H1 (cell line): ENCODE data around the gene SAMD14. TPM values are rescaled to one million over a fixed set of nuclear protein-coding genes. Genes with fewer than 3 reads are reported as not detected.

Experiments
- BCL11A ChIP-seq, 2 experiments: IDR thresholded peaks; one replicate each; pipeline ENCODE4 v1.6.1; 2011; ENCODE audit warnings: low read depth in 2 of 2, low read length in 2 of 2, mild to moderate bottlenecking in 2 of 2
- BRCA1 ChIP-seq: IDR thresholded peaks from 2 replicates; pipeline ENCODE4 v1.6.1; 2012; ENCODE audit warnings: low read depth, low read length, improper control_type of control experiment
- CHD1 ChIP-seq: IDR thresholded peaks from 2 replicates; pipeline ENCODE4 v1.6.1; 2012; ENCODE audit warnings: low read depth, low read length, improper control_type of control experiment
- CHD2 ChIP-seq: IDR thresholded peaks from 2 replicates; pipeline ENCODE4 v1.6.1; 2012; ENCODE audit warnings: low read length, improper control_type of control experiment
- CHD7 ChIP-seq: fragments of 300-600 bp; sonication (generic); IDR thresholded peaks from 2 replicates; pipeline ENCODE4 v1.7.1; 2012; ENCODE audit warnings: low read length, moderate library complexity, mild to moderate bottlenecking, inconsistent platforms; ENCODE audit not compliant: insufficient replicate concordance
- JUN ChIP-seq: IDR thresholded peaks from 2 replicates; pipeline ENCODE4 v1.6.1; 2011; ENCODE audit warnings: low read depth, mild to moderate bottlenecking, improper control_type of control experiment, low read length
- KDM1A ChIP-seq: fragments of 200-600, 300-600 bp; sonication (generic); IDR thresholded peaks from 2 replicates; pipeline ENCODE4 v1.7.1; 2016; ENCODE audit warnings: mild to moderate bottlenecking, low read length, borderline replicate concordance
- POLR2AphosphoS5 ChIP-seq: IDR thresholded peaks from 2 replicates; pipeline ENCODE4 v1.6.1; 2011; ENCODE audit warnings: low read depth, low read length
- SRF ChIP-seq: IDR thresholded peaks from 2 replicates; pipeline ENCODE4 v1.6.1; 2011; ENCODE audit warnings: mild to moderate bottlenecking, low read depth, low read length, moderate library complexity
- SUZ12 ChIP-seq: fragments of 200-600 bp; sonication (generic); IDR thresholded peaks from 2 replicates; pipeline ENCODE4 v1.6.1; 2012; ENCODE audit warnings: mild to moderate bottlenecking, inconsistent platforms, low read length, moderate library complexity, mixed read lengths
- TAF1 ChIP-seq: IDR thresholded peaks from 2 replicates; pipeline ENCODE4 v1.6.1; 2011; ENCODE audit warnings: mild to moderate bottlenecking, low read depth, low read length
- TCF12 ChIP-seq: IDR thresholded peaks from 2 replicates; pipeline ENCODE4 v1.6.1; 2011; ENCODE audit warnings: low read depth, mild to moderate bottlenecking, low read length
- polyA plus RNA-seq, 7 experiments: library from polyadenylated mRNA; depleted of rRNA in 3 of 7; stranded (reverse) in 5 of 7; unstranded in 2 of 7; fragments of >200 nt in 5 of 7; fragments of 200-250 nt in 2 of 7; gene quantifications; 1 replicate in 5 of 7; 2 replicates in 1 of 7; 4 replicates in 1 of 7; pipeline versions ENCODE4 v1.2.1 to v1.2.3, GENCODE V29; 2011 to 2013; ENCODE audit warnings: missing spikeins in 2 of 7, mixed read lengths in 2 of 7
- total RNA-seq: library from RNA; stranded (reverse); fragmentation: NEBNext Ultra II Directional; extraction: Animal tissue kit (Norgen Biotek cat#: 25700); gene quantifications from 2 replicates; pipeline ENCODE4 v1.2.1, GENCODE V29; 2021
- TF ChIP-seq, protein P1 (sequence below): IDR thresholded peaks from 2 replicates; pipeline ENCODE4 v1.6.1; 2012; ENCODE audit warnings: inconsistent platforms

The SAMD14 gene
- total and polyA plus RNA-seq, 2 of the 8 experiments (the other 6 are each of a cell fraction or from before 2014, with no cell fraction given) = 5.7 to 5.8 TPM

DNA sequence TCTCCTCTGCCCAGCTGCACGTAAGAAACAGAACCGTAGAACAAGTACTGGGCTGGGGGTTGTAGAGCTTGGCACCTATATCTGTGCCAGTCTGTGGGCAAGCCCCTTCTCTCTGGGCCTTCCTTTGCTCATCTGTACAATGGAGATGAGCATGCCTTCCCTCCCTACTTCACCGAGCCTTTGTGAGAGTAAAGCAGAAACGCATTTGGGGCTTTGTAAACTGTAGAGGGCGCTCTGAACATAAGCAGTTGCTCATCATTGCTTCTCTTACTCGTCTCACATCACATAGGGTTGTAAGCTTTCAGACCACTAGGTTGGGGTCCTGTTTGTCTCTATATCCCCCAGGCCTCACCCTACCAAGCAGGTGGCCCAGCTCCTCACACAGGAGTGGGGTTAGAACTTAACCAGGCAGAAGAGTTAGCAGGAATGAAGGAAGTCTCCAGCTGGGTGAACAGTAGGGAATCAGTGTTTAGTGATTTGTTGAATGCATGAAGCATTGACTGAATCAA lies 15.1 kb downstream of the SAMD14 start (continued):
- TF ChIP-seq CHD7 (no peak), BCL11A (IDR thresholded peaks at IDR 0.05; ENCODE audit: low read depth in 2 of 2, low read length in 2 of 2) (no peak), TAF1 (0 out of 2 replicates have a peak, but pooled peaks have one; percentile 19), KDM1A (peak; percentile 81; the same call in 1 of the 2 replicates), JUN (no peak), SUZ12 (no peak), TCF12 (no peak), CHD1 (no peak), BRCA1 (no peak), POLR2AphosphoS5 (no peak), CHD2 (no peak), SRF (no peak)
- TF ChIP-seq, protein P1, sequence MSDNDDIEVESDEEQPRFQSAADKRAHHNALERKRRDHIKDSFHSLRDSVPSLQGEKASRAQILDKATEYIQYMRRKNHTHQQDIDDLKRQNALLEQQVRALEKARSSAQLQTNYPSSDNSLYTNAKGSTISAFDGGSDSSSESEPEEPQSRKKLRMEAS = no peak
